GM21515 (cell line): ENCODE measurements around the gene CABP1.

ENCODE experiments used
- ATAC-seq: cut with Tn5 transposase; IDR thresholded peaks from one replicate; pipeline ENCODE4 v1.9.1; 2021; ENCODE audit not compliant: unreplicated experiment

CABP1 gene

GRCh38 chr12:120630104-120630892 lies 10.1 kb upstream of the CABP1 start:
- no peak for ATAC-seq

- ATAC-seq: no peak
Measured at GRCh38 chr12:120631097-120631496, 9.3 kb upstream of the CABP1 start.

- ATAC-seq: peak; percentile 26
Measured at GRCh38 chr12:120640861-120641833, 721 bp downstream of the CABP1 start.

- no peak for ATAC-seq
Measured at GRCh38 chr12:120642121-120642520, 1.7 kb downstream of the CABP1 start.

- ATAC-seq: no peak
Measured at GRCh38 chr12:120642826-120643225, 2.4 kb downstream of the CABP1 start.

- ATAC-seq: no peak
Measured at GRCh38 chr12:120643574-120643973, 3.1 kb downstream of the CABP1 start.

- no peak for ATAC-seq
Measured at GRCh38 chr12:120646044-120646443, 5.6 kb downstream of the CABP1 start.

- ATAC-seq: no peak
Measured at GRCh38 chr12:120647375-120647755, 6.9 kb downstream of the CABP1 start.

- no peak for ATAC-seq
Measured at GRCh38 chr12:120649442-120650232, 9.2 kb downstream of the CABP1 start.

- no peak for ATAC-seq
Measured at GRCh38 chr12:120650233-120650690, 9.8 kb downstream of the CABP1 start.

- no peak for ATAC-seq
Measured at GRCh38 chr12:120651821-120652220, 11.4 kb downstream of the CABP1 start.

GRCh38 chr12:120652656-120653435 lies 12.4 kb downstream of the CABP1 start:
- no peak for ATAC-seq

GRCh38 chr12:120653611-120654010 lies 13.2 kb downstream of the CABP1 start:
- ATAC-seq: no peak

GRCh38 chr12:120654656-120655055 lies 14.2 kb downstream of the CABP1 start:
- no peak for ATAC-seq

- ATAC-seq: no peak
Measured at GRCh38 chr12:120656008-120656407, 15.6 kb downstream of the CABP1 start.

GRCh38 chr12:120658286-120659150 lies 18.1 kb downstream of the CABP1 start:
- no peak for ATAC-seq

- ATAC-seq: no peak
Measured at GRCh38 chr12:120659151-120659525, 18.7 kb downstream of the CABP1 start.

- ATAC-seq: no peak
Measured at GRCh38 chr12:120661432-120661831, 21.0 kb downstream of the CABP1 start.

GRCh38 chr12:120662879-120663278 lies 22.5 kb downstream of the CABP1 start:
- peak; percentile 74 for ATAC-seq
